ENCODE measurements around the gene MEF2C. TPM values are rescaled to one million over a fixed set of nuclear protein-coding genes. Genes with fewer than 3 reads are reported as not detected.

Gene MEF2C
- total RNA-seq, 8 experiments from 2014 or later, result 2.0 to 143 (median 21.7) TPM

- in situ Hi-C loops (cut with MboI; ENCODE audit: low pct_unique_long_range_greater_than_20kb in 2 of 9, low sequenced_read_pairs in 9 of 9, unreplicated experiment in 9 of 9), result no loop called here
- ATAC-seq (replicated peaks in 6 of 8), result no peak
Measured at GRCh38 chr5:88899096-88899737, 16.2 kb upstream of the MEF2C start.

GRCh38 chr5:88897748-88898147, 14.8 kb upstream of the MEF2C start:
- WGBS, 10 experiments, result 88 to 100% (median 92%) methylated on average over 1 of the region's 1 CpG; no CpG with 5 or more reads in 1 of the 10 experiments
- Histone ChIP-seq H3K27ac (no peak overlapping the region), H3K4me1 (replicated peaks in 1 of 2) (no peaks in the 10 kb centered on the region), H3K4me3 (no peak overlapping the region)
- no peak for ATAC-seq (replicated peaks in 6 of 8)
- in situ Hi-C loops (cut with MboI; ENCODE audit: low pct_unique_long_range_greater_than_20kb in 2 of 9, low sequenced_read_pairs in 9 of 9, unreplicated experiment in 9 of 9), result no loop called here

More at GRCh38 chr5:88899096-88899737, 16.2 kb upstream of the MEF2C start:
- Histone ChIP-seq H3K4me1 (replicated peaks in 1 of 2) (no peaks in the 10 kb centered on the region), H3K27ac (no peak overlapping the region), H3K4me3 (no peak overlapping the region)
- 57 to 100% (median 94%) methylated on average over 1 to 2 of the region's 2 CpGs; no CpG with 5 or more reads in 3 of the 10 experiments for WGBS, 10 experiments

DNA sequence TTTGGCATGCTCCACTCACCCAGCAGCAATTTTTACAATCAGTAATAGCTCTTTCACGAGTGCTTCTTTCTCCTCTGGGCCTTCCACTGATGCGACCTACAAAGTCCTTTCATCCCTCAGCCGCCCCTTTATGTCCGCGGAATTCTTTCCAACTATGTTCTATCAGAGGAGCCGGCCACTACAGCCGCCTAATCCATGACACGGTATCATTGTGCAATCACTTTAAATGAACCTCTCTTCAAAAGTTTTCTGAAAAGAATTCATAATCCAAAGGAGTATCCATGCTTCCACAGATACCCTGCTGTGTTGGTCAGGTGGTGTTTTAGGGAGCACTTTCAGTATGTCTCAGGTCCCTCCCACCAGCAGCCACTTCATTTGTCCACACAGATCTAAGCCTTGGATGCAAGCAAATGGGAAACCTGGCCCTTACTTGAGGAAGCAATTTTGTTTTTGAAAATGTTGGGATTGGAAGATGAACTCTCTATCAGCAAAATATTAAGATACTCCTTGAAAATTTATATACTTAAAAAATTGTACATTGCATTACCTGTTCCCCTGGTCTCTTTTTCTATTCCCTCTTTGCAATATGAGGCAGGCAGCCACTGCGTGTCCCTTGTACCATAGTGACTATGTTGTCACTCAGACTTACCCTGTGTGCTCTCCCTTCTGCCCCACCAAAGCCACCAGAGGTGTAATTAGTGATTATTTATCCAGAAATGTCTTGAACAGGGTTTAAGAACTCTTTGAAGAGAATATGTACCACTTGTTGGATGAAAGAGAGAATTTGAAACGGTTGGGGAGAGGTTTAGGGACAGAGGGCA, 12.9 kb upstream of the MEF2C start:
- Histone ChIP-seq H3K4me3 (no peak overlapping the region), H3K4me1 (replicated peaks in 1 of 2) (no peaks in the 10 kb centered on the region), H3K27ac (no peak overlapping the region)
- in situ Hi-C loops (cut with MboI; ENCODE audit: low pct_unique_long_range_greater_than_20kb in 2 of 9, low sequenced_read_pairs in 9 of 9, unreplicated experiment in 9 of 9), result no loop called here
- ATAC-seq (replicated peaks in 6 of 8), result no peak
- 86 to 100% (median 93%) methylated on average over 1 to 9 of the region's 10 CpGs; no CpG with 5 or more reads in 1 of the 10 experiments for WGBS, 10 experiments

DNA sequence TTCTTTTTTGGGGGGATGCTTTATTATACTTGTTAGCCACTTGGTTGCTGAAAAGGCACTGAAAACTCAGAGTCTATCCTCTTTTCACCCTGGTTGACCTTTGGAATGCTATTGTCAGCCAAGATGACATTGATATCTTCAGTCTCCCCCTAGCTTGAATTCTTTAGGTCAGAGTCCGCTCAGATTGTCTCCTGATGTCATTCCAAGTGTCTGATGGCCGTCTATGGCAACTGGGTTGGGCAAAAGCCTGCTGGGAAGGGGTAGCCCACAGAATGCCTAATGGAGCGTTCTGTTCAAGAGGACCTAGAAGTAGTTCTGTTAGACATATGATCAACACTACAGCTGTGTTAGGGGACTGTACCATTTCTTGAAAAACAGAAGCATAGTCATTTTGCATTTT, 9.7 kb upstream of the MEF2C start:
- in situ Hi-C loops (cut with MboI; ENCODE audit: low pct_unique_long_range_greater_than_20kb in 2 of 9, low sequenced_read_pairs in 9 of 9, unreplicated experiment in 9 of 9), result no loop called here
- Histone ChIP-seq H3K27ac (no peak overlapping the region), H3K4me1 (replicated peaks in 1 of 2) (peaks cover 0 to 3% of the 10 kb centered on the region in 2 donors), H3K4me3 (no peak overlapping the region)
- ATAC-seq (replicated peaks in 6 of 8), result no peak
- WGBS, 10 experiments, result 42 to 100% (median 67%) methylated on average over 1 to 3 of the region's 3 CpGs; no CpG with 5 or more reads in 3 of the 10 experiments

GRCh38 chr5:88890070-88890781, 7.2 kb upstream of the MEF2C start:
- Histone ChIP-seq H3K27ac (no peak overlapping the region), H3K4me1 (replicated peaks in 1 of 2) (peaks cover 0 to 3% of the 10 kb centered on the region in 2 donors), H3K4me3 (peak overlapping the region in 3 of 5 donors; percentile 31 to 41 (median 34))
- WGBS, 10 experiments, result 22 to 90% (median 74%) methylated on average over 3 to 10 of the region's 10 CpGs
- in situ Hi-C loops (cut with MboI; ENCODE audit: low pct_unique_long_range_greater_than_20kb in 2 of 9, low sequenced_read_pairs in 9 of 9, unreplicated experiment in 9 of 9), result no loop called here
- ATAC-seq (replicated peaks in 6 of 8), result no peak

GRCh38 chr5:88889189-88890069, 6.4 kb upstream of the MEF2C start:
- Histone ChIP-seq H3K4me3 (peak overlapping the region; percentile 25 to 41 (median 32)), H3K27ac (no peak overlapping the region), H3K4me1 (replicated peaks in 1 of 2) (peaks cover 0 to 3% of the 10 kb centered on the region in 2 donors)
- in situ Hi-C loops (cut with MboI; ENCODE audit: low pct_unique_long_range_greater_than_20kb in 2 of 9, low sequenced_read_pairs in 9 of 9, unreplicated experiment in 9 of 9), result no loop called here
- 0 to 83% (median 16%) methylated on average over 1 to 19 of the region's 48 CpGs; no CpG with 5 or more reads in 2 of the 10 experiments for WGBS, 10 experiments
- ATAC-seq (replicated peaks in 6 of 8), result peak; percentile 82 to 96 (median 95)

GRCh38 chr5:88888848-88889188, 5.8 kb upstream of the MEF2C start:
- Histone ChIP-seq H3K4me3 (peak overlapping the region; percentile 25 to 41 (median 32)), H3K4me1 (replicated peaks in 1 of 2) (peaks cover 0 to 3% of the 10 kb centered on the region in 2 donors), H3K27ac (no peak overlapping the region)
- 0 to 49% (median 20%) methylated on average over 1 to 9 of the region's 9 CpGs for WGBS, 10 experiments
- in situ Hi-C loops (cut with MboI; ENCODE audit: low pct_unique_long_range_greater_than_20kb in 2 of 9, low sequenced_read_pairs in 9 of 9, unreplicated experiment in 9 of 9), result no loop called here
- ATAC-seq (replicated peaks in 6 of 8), result no peak

DNA sequence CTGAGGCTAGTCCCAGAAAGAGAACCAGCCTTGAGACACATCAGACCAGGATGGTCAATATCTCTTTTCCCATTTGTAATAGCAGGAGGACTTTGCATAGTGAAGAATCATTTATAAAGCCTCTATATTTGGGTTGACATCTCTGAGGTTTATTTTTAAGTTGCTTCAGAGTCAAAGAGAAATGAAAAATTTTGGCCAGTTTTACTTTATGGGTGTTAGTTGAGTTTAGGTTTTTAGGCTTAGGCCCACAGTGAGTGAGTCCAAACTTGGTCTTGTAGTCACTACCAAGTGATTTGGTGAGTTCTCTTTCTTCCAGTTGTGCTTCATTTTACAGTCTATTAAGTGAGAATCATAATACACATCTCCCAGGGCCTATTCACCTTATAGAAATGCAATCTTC, 5.3 kb upstream of the MEF2C start:
- in situ Hi-C loops (cut with MboI; ENCODE audit: low pct_unique_long_range_greater_than_20kb in 2 of 9, low sequenced_read_pairs in 9 of 9, unreplicated experiment in 9 of 9), result no loop called here
- H3K4me1 ChIP-seq (replicated peaks in 1 of 2), result peaks cover 0 to 3% of the 10 kb centered on the region in 2 donors
- no peak overlapping the region for H3K27ac ChIP-seq
- H3K4me3 ChIP-seq, result no peak overlapping the region
- no peak for ATAC-seq (replicated peaks in 6 of 8)

- H3K4me1 ChIP-seq (replicated peaks in 1 of 2), result peaks cover 0 to 3% of the 10 kb centered on the region in 2 donors
- H3K4me3 ChIP-seq, result no peak overlapping the region
- 59 to 100% (median 80%) methylated on average over 1 to 2 of the region's 2 CpGs; no CpG with 5 or more reads in 1 of the 10 experiments for WGBS, 10 experiments
- no peak for ATAC-seq (replicated peaks in 6 of 8)
- in situ Hi-C loops (cut with MboI; ENCODE audit: low pct_unique_long_range_greater_than_20kb in 2 of 9, low sequenced_read_pairs in 9 of 9, unreplicated experiment in 9 of 9), result no loop called here
- H3K27ac ChIP-seq, result no peak overlapping the region
Measured at GRCh38 chr5:88887342-88887741, 4.4 kb upstream of the MEF2C start.

DNA sequence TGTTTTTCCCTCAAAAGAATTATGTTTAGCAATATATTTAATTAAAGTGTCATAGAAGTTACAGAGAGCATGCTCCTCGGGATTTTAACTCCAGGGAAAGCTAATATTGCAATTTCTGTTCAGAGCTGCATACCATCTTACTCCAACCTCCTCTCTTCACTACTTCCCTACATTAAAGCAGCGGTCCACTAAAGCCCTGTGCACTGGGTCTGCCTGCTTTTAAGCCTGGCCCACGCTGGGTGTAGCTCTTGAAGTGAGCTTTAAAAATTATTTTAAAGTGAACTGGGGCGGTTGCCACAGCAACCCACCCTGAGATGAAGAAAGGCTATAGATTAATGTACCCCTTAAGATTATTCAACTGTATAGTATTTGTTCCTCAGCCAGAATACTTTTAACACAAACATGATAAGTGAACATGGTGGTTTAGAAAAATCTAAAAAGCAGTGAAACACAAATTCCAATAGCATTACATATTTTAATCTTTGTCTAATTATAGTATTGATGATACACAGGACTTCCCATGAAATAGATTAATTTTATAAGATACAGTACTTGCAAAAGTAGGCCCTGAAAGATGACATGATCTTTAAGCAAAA, 3.9 kb upstream of the MEF2C start:
- H3K4me3 ChIP-seq, result no peak overlapping the region
- in situ Hi-C loops (cut with MboI; ENCODE audit: low pct_unique_long_range_greater_than_20kb in 2 of 9, low sequenced_read_pairs in 9 of 9, unreplicated experiment in 9 of 9), result no loop called here
- 42 to 100% (median 80%) methylated on average over 2 to 4 of the region's 4 CpGs; no CpG with 5 or more reads in 1 of the 10 experiments for WGBS, 10 experiments

DNA sequence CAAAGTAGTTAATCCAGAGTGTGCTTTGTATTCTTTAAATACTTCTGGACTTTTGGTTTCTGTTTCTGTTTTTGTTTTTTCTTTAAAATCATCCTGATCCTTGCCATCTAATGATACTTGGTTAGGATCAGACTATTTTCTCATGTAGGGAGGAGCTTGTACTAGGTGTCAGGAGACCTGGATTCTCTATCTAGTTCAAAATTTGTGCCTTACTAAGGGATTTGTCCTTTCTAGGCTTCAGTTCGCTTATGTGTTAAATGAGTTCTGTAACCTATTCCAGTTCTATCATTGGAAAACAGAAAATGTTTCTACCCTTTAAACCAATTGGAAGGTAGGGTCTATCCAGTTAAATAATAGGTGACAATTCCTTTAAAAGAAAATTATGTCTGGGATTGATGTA, 3.3 kb upstream of the MEF2C start:
- H3K27ac ChIP-seq, result no peak overlapping the region
- peaks cover 0 to 3% of the 10 kb centered on the region in 2 donors for H3K4me1 ChIP-seq (replicated peaks in 1 of 2)
- no peak overlapping the region for H3K4me3 ChIP-seq
- 0 to 100% (median 94%) methylated on average over 1 of the region's 1 CpG; no CpG with 5 or more reads in 2 of the 10 experiments for WGBS, 10 experiments
- in situ Hi-C loops (cut with MboI; ENCODE audit: low pct_unique_long_range_greater_than_20kb in 2 of 9, low sequenced_read_pairs in 9 of 9, unreplicated experiment in 9 of 9), result no loop called here
- ATAC-seq (replicated peaks in 6 of 8), result no peak

More for the DNA sequence above, 3.9 kb upstream of the MEF2C start:
- H3K4me1 ChIP-seq (replicated peaks in 1 of 2), result peaks cover 0 to 3% of the 10 kb centered on the region in 2 donors
- ATAC-seq (replicated peaks in 6 of 8), result no peak
- H3K27ac ChIP-seq, result no peak overlapping the region

DNA sequence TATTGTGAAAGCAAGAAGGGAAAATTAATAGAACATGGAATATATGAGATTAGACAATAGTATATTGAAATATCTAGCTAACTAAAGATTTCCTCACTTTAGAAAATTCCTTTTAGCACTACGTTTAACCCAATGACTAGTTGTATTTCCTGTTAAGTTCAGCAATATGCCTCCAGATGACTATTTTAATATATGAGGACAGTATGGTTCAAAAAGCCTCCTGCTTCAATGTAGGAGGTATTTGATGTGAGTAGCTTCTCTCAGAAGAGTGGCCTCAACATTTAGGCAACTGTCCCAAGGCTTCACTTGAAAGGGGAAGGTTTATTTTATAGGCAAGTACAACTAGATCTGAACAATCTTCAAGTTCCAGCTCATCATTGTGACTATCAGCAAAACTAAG, 2.0 kb upstream of the MEF2C start:
- H3K27ac ChIP-seq, result no peak overlapping the region
- whole genome bisulfite sequencing, 10 experiments, result 8 to 88% (median 63%) methylated on average over 1 of the region's 1 CpG; no CpG with 5 or more reads in 4 of the 10 experiments
- H3K4me3 ChIP-seq, result no peak overlapping the region
- H3K4me1 ChIP-seq (replicated peaks in 1 of 2), result peaks cover 0 to 3% of the 10 kb centered on the region in 2 donors
- no peak for ATAC-seq (replicated peaks in 6 of 8)
- in situ Hi-C loops (cut with MboI; ENCODE audit: low pct_unique_long_range_greater_than_20kb in 2 of 9, low sequenced_read_pairs in 9 of 9, unreplicated experiment in 9 of 9), result no loop called here
